Tibial nerve (tissue), 4 donors: Measurements from ENCODE around the gene PRSS36. TPM values are rescaled to one million over a fixed set of nuclear protein-coding genes. Genes with fewer than 3 reads are reported as not detected.

Experiments
- DNase-seq, 2 donors: peaks; one replicate each; pipeline ENCODE4 v3.0.0-alpha.2; 2019; ENCODE audit warnings: low spot score in 2 of 2
- H3K27ac ChIP-seq, 4 donors: fragments of 200-600 bp; sonication (generic) in 3 of 4; one replicate each; pipeline ENCODE4 v1.5.1; 2017 to 2019; ENCODE audit warnings: mild to moderate bottlenecking in 1 of 4
- H3K27me3 ChIP-seq, 2 donors: fragments of 200-600 bp; sonication (generic) in 1 of 2; one replicate each; pipeline versions ENCODE4 v1.5.1 to v1.6.0; 2017 to 2019
- H3K36me3 ChIP-seq, 3 donors: fragments of 200-600 bp; sonication (generic); one replicate each; pipeline ENCODE4 v1.5.1; 2018 to 2019
- H3K4me1 ChIP-seq, 4 donors: fragments of 200-600 bp; sonication (generic) in 3 of 4; one replicate each; pipeline ENCODE4 v1.5.1; 2017 to 2019
- H3K4me3 ChIP-seq, 4 donors: fragments of 200-600 bp; sonication (generic) in 3 of 4; one replicate each; pipeline ENCODE4 v1.5.1; 2017 to 2019; ENCODE audit warnings: mild to moderate bottlenecking in 1 of 4, moderate library complexity in 1 of 4
- H3K9me3 ChIP-seq, 4 donors: fragments of 200-600 bp; sonication (generic) in 3 of 4; one replicate each; pipeline ENCODE4 v1.5.1; 2017 to 2019
- CTCF ChIP-seq, 5 experiments: fragments of 200-600 bp in 3 of 5; fragments of 450-650 bp in 2 of 5; sonication (generic) in 3 of 5; IDR thresholded peaks; one replicate each; pipeline ENCODE4 v1.5.1; 2016 to 2019; ENCODE audit warnings: antibody characterized with exemption in 5 of 5, mild to moderate bottlenecking in 3 of 5, moderate library complexity in 2 of 5
- EP300 ChIP-seq, 2 donors: sonication (generic); formaldehyde crosslinking; IDR thresholded peaks; one replicate each; pipeline ENCODE4 v1.6.1; 2017; ENCODE audit warnings: antibody characterized with exemption in 2 of 2, mild to moderate bottlenecking in 1 of 2
- POLR2A ChIP-seq, 2 donors: fragments of 450-650 bp; IDR thresholded peaks; one replicate each; pipeline ENCODE4 v1.6.1; 2017; ENCODE audit warnings: antibody characterized with exemption in 2 of 2, mild to moderate bottlenecking in 2 of 2, moderate library complexity in 2 of 2
- WGBS, 2 donors: methylation state at CpG; one replicate each; pipeline ENCODE4 v1.1.5; 2018; 5-methylcytosine and 5-hydroxymethylcytosine counted together
- total RNA-seq, 4 donors: library from RNA; depleted of rRNA; stranded (reverse); fragments of >200 nt; gene quantifications; one replicate each; pipeline ENCODE4 v1.1.0, GENCODE V29; 2016

The PRSS36 gene
- total RNA-seq, 4 donors from 2014 or later = 6.5 to 21.3 (median 10.8) TPM

GRCh38 chr16:31108794-31109558 is 40.9 kb downstream of the PRSS36 start:
- H3K36me3 ChIP-seq = peaks cover 0 to 41% (median 0%) of the 10 kb centered on the region in 3 donors

GRCh38 chr16:31108035-31108793 is 41.7 kb downstream of the PRSS36 start, which contains the start of gene BCKDK:
TSS of gene BCKDK (plus strand) at chr16:31108386. CDS start at chr16:31109224, 838 bp downstream.
- Histone ChIP-seq H3K4me3 (peak within 1 kb of the TSS; percentile 81 to 97 (median 90)), H3K4me1 (peaks cover 0 to 31% (median 15%) of the 10 kb centered on the region in 4 donors), H3K9me3 (no peaks in the 10 kb centered on the region), H3K27ac (peak within 1 kb of the TSS; percentile 83 to 96 (median 96)), H3K36me3 (peaks cover 0 to 40% (median 0%) of the 10 kb centered on the region in 3 donors), H3K27me3 (no peaks in the 10 kb centered on the region)
- peak in 1 of 2 donors; percentile 48 for DNase-seq
- TF ChIP-seq CTCF (IDR thresholded peaks at IDR 0.05) (no peak), EP300 (IDR thresholded peaks at IDR 0.05) (peak; percentile 34 to 75), POLR2A (IDR thresholded peaks at IDR 0.05) (peak; percentile 62 to 64)
- 7 to 8% methylated on average over 32 to 34 of the region's 68 CpGs for WGBS, 2 donors

More at GRCh38 chr16:31108794-31109558, 40.9 kb downstream of the PRSS36 start:
- Histone ChIP-seq H3K27ac (peak overlapping the region; percentile 83 to 96 (median 96)), H3K4me3 (peak overlapping the region; percentile 81 to 97 (median 90)), H3K9me3 (no peaks in the 10 kb centered on the region), H3K27me3 (no peaks in the 10 kb centered on the region), H3K4me1 (peaks cover 0 to 34% (median 15%) of the 10 kb centered on the region in 4 donors)
- WGBS, 2 donors = 40 to 61% methylated on average over 36 to 54 of the region's 57 CpGs
- DNase-seq = no peak
- TF ChIP-seq EP300 (IDR thresholded peaks at IDR 0.05) (no peak), CTCF (IDR thresholded peaks at IDR 0.05) (no peak), POLR2A (IDR thresholded peaks at IDR 0.05) (no peak)

GRCh38 chr16:31107465-31107867 is 42.4 kb downstream of the PRSS36 start:
- H3K4me3 ChIP-seq = no peak overlapping the region
- TF ChIP-seq EP300 (IDR thresholded peaks at IDR 0.05) (no peak), CTCF (IDR thresholded peaks at IDR 0.05) (no peak), POLR2A (IDR thresholded peaks at IDR 0.05) (no peak)
- DNase-seq = no peak
- peak overlapping the region in 3 of 4 donors; percentile 30 to 96 (median 96) for H3K27ac ChIP-seq
- peaks cover 0 to 30% (median 15%) of the 10 kb centered on the region in 4 donors for H3K4me1 ChIP-seq
- no peaks in the 10 kb centered on the region for H3K9me3 ChIP-seq
- peaks cover 0 to 33% (median 0%) of the 10 kb centered on the region in 3 donors for H3K36me3 ChIP-seq
- 92 to 93% methylated on average over 6 of the region's 6 CpGs for WGBS, 2 donors
- H3K27me3 ChIP-seq = no peaks in the 10 kb centered on the region

GRCh38 chr16:31106509-31107464 is 43.1 kb downstream of the PRSS36 start:
- 89 to 94% methylated on average over 28 of the region's 28 CpGs for WGBS, 2 donors
- TF ChIP-seq POLR2A (IDR thresholded peaks at IDR 0.05) (no peak), EP300 (IDR thresholded peaks at IDR 0.05) (no peak), CTCF (IDR thresholded peaks at IDR 0.05) (no peak)
- H3K9me3 ChIP-seq = no peaks in the 10 kb centered on the region
- peak overlapping the region in 1 of 4 donors; percentile 96 for H3K27ac ChIP-seq
- no peaks in the 10 kb centered on the region for H3K27me3 ChIP-seq
- peaks cover 0 to 26% (median 0%) of the 10 kb centered on the region in 3 donors for H3K36me3 ChIP-seq
- no peak for DNase-seq
- no peak overlapping the region for H3K4me3 ChIP-seq
- peaks cover 0 to 30% (median 15%) of the 10 kb centered on the region in 4 donors for H3K4me1 ChIP-seq
